Lung (tissue), 12 donors: ENCODE results near the gene RBFOX2. TPM values are rescaled to one million over a fixed set of nuclear protein-coding genes. Genes with fewer than 3 reads are reported as not detected.

ENCODE experiments used
- ATAC-seq: fragments of 200-7000 bp; cut with Tn5 transposase; one replicate; pipeline ENCODE4 v1.9.1; 2020; ENCODE audit warnings: moderate number of reproducible peaks; ENCODE audit not compliant: insufficient read depth, low FRiP score
- DNase-seq, 3 donors: peaks; one replicate each; pipeline ENCODE4 v3.0.0-alpha.2; 2013 to 2017
- H3K27ac ChIP-seq, 2 donors: one replicate each; pipeline ENCODE4 v1.5.1; 2013; ENCODE audit warnings: mild to moderate bottlenecking in 2 of 2, moderate library complexity in 2 of 2, control low read depth in 1 of 2, inconsistent platforms in 1 of 2, low read depth in 1 of 2, low read length in 1 of 2
- H3K27me3 ChIP-seq, 3 donors: one replicate each; pipeline ENCODE4 v1.5.1; 2013; ENCODE audit warnings: low read length in 2 of 3; ENCODE audit not compliant: control insufficient read depth in 3 of 3, insufficient read depth in 3 of 3
- H3K36me3 ChIP-seq, 4 donors: one replicate each; pipeline ENCODE4 v1.5.1; 2013; ENCODE audit warnings: low read length in 4 of 4, mild to moderate bottlenecking in 1 of 4, moderate library complexity in 1 of 4; ENCODE audit not compliant: control insufficient read depth in 4 of 4, insufficient read depth in 4 of 4
- H3K4me1 ChIP-seq, 5 donors: one replicate each; pipeline ENCODE4 v1.5.1; 2013; ENCODE audit warnings: low read length in 5 of 5, mild to moderate bottlenecking in 2 of 5, moderate library complexity in 1 of 5; ENCODE audit not compliant: control insufficient read depth in 5 of 5, insufficient read depth in 5 of 5
- H3K4me3 ChIP-seq: one replicate; pipeline ENCODE4 v1.5.1; 2013; ENCODE audit warnings: mild to moderate bottlenecking, control low read depth, moderate library complexity
- H3K9ac ChIP-seq, 2 donors: one replicate each; pipeline ENCODE4 v1.5.1; 2013; ENCODE audit warnings: low read length in 2 of 2, control low read depth in 1 of 2; ENCODE audit not compliant: insufficient read depth in 1 of 2
- H3K9me3 ChIP-seq, 4 donors: one replicate each; pipeline ENCODE4 v1.5.1; 2013; ENCODE audit warnings: low read length in 3 of 4, mild to moderate bottlenecking in 1 of 4, moderate library complexity in 1 of 4; ENCODE audit not compliant: control insufficient read depth in 4 of 4, insufficient read depth in 3 of 4
- WGBS, 2 donors: extraction: QIAGEN DNeasy Blood & Tissue Kit; methylation state at CpG; one replicate each; pipeline ENCODE4 v1.1.7; 2013; 5-methylcytosine and 5-hydroxymethylcytosine counted together
- polyA plus RNA-seq, 2 donors: library from polyadenylated mRNA; stranded (reverse); fragments of 200-250 nt; gene quantifications; one replicate each; pipeline ENCODE4 v1.2.1, GENCODE V29; 2013
- total RNA-seq, 2 donors: library from RNA; depleted of rRNA in 1 of 2; stranded (reverse); fragments of >200 nt in 1 of 2; gene quantifications; one replicate each; pipeline ENCODE4 v1.2.1, GENCODE V29; 2014 to 2021
- TF ChIP-seq, protein P1 (sequence below): IDR thresholded peaks from 2 replicates; pipeline ENCODE4 v1.5.1; 2012; ENCODE audit warnings: mild to moderate bottlenecking; ENCODE audit errors: control extremely low read depth, extremely low read depth
- donor health status: control.
- donor health status: control.
- donor health status: Bipolar disorder and iron deficiency.
- donor health status: healthy.
- donor health status: DM: yes; HTN: yes; CAD: no.

The RBFOX2 gene
- total and polyA plus RNA-seq, 4 donors, result 16.5 to 195 (median 43.3) TPM

DNA sequence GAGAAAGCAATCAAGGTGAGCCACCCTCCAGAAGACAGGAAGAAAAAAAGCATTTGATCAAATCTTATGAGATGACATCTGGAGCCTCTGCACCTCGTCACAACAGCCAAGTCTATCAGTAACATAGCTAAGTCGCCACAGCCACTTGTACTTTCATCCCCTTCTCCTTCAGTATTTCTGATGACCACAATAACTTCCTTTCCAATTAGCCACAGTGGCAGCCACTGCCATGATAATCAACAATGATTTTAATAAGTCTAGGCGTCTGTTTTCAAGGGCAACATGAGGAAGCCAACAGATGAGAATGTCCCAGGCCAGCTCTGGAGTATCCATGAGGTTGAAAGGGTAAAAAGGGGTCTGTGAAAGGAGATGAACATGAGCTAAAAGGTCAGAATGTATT, 29.9 kb downstream of the RBFOX2 start:
- TF ChIP-seq, protein P1, sequence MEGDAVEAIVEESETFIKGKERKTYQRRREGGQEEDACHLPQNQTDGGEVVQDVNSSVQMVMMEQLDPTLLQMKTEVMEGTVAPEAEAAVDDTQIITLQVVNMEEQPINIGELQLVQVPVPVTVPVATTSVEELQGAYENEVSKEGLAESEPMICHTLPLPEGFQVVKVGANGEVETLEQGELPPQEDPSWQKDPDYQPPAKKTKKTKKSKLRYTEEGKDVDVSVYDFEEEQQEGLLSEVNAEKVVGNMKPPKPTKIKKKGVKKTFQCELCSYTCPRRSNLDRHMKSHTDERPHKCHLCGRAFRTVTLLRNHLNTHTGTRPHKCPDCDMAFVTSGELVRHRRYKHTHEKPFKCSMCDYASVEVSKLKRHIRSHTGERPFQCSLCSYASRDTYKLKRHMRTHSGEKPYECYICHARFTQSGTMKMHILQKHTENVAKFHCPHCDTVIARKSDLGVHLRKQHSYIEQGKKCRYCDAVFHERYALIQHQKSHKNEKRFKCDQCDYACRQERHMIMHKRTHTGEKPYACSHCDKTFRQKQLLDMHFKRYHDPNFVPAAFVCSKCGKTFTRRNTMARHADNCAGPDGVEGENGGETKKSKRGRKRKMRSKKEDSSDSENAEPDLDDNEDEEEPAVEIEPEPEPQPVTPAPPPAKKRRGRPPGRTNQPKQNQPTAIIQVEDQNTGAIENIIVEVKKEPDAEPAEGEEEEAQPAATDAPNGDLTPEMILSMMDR, result no peak
- peaks cover 0 to 41% (median 23%) of the 10 kb centered on the region in 5 donors for H3K4me1 ChIP-seq
- H3K9me3 ChIP-seq, result no peaks in the 10 kb centered on the region
- no peaks in the 10 kb centered on the region for H3K27me3 ChIP-seq
- no peaks in the 10 kb centered on the region for H3K36me3 ChIP-seq
- 82 to 83% methylated on average over 3 of the region's 3 CpGs for WGBS, 2 donors
- no peak overlapping the region for H3K4me3 ChIP-seq
- ATAC-seq (no peak), DNase-seq (no peak)
- H3K27ac ChIP-seq, result no peak overlapping the region
- H3K9ac ChIP-seq, result no peak overlapping the region

DNA sequence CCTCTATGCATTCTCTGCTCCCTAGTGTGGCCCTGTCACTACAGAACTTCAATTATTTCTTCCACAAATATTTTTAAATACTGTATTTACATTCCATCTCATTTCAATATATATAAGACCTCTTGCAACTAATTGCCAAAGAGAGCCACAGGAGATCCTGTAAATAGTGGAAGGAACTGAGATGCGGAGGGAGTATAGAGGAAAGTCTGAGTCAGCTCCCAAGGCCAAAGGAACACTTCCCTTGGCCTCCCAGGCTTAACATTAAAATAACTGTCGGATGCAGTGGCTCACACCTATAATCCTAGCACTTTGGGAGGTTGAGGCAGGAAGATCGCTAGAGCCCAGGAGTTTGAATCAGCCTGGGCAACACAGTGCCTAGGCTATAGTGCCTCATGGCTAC, 31.2 kb downstream of the RBFOX2 start:
- no peaks in the 10 kb centered on the region for H3K27me3 ChIP-seq
- no peak for ATAC-seq
- H3K36me3 ChIP-seq, result no peaks in the 10 kb centered on the region
- no peak overlapping the region for H3K4me3 ChIP-seq
- TF ChIP-seq, protein P1, result no peak
- peaks cover 0 to 41% (median 23%) of the 10 kb centered on the region in 5 donors for H3K4me1 ChIP-seq
- 74 to 84% methylated on average over 3 of the region's 3 CpGs for whole genome bisulfite sequencing, 2 donors
- no peaks in the 10 kb centered on the region for H3K9me3 ChIP-seq
- no peak overlapping the region for H3K27ac ChIP-seq
- no peak overlapping the region for H3K9ac ChIP-seq
- peak in 1 of 3 donors; percentile 27 for DNase-seq

DNA sequence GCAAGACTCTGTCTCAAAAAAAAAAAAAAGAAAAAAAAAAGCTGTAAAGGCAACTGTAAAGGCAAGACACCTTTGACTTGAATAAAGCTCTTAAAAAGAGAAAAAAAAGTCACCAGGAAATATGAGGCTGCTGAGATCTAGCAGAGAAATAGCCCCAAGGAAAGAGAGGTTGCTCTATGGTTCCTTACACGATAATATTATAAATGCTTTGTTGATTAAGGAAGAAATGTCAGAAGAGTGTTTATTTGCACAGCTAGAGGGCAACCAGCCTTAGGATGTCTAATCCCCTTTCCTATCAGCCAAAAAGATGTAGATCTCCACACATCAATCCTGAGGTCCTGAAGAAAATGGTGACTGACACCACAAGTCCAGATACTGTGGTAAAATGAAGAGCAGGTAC, 32.0 kb downstream of the RBFOX2 start:
- peak overlapping the region in 1 of 2 donors; percentile 36 for H3K9ac ChIP-seq
- H3K4me1 ChIP-seq, result peaks cover 0 to 41% (median 23%) of the 10 kb centered on the region in 5 donors
- no peaks in the 10 kb centered on the region for H3K9me3 ChIP-seq
- TF ChIP-seq, protein P1, result no peak
- no peak for ATAC-seq
- H3K36me3 ChIP-seq, result no peaks in the 10 kb centered on the region
- H3K27me3 ChIP-seq, result no peaks in the 10 kb centered on the region
- DNase-seq, result no peak
- 47 to 65% methylated on average over 1 of the region's 1 CpG for WGBS, 2 donors
- H3K4me3 ChIP-seq, result no peak overlapping the region
- H3K27ac ChIP-seq, result peak overlapping the region in 1 of 2 donors; percentile 49

DNA sequence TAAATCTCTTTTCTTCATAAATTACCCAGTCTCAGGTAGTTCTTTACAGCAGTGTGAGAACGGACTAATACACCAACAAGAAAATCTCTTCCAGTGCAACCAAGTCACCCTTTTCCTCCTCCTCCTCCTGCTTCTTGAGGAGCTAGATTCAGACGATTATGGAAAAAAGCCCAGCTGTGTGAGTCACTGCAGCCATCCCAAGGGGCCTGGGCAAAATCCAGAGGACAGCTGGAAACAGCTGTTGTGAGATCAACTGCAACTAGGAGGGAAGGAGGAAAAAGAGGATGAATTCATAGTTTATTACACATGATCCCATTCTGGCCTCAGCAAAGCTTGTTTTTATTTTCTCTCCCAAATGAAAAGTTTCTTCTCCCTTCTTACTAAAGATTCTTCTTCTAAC, 32.9 kb downstream of the RBFOX2 start:
- no peaks in the 10 kb centered on the region for H3K27me3 ChIP-seq
- peak; percentile 41 for ATAC-seq
- no peaks in the 10 kb centered on the region for H3K36me3 ChIP-seq
- H3K4me1 ChIP-seq, result peaks cover 0 to 43% (median 25%) of the 10 kb centered on the region in 5 donors
- TF ChIP-seq, protein P1, result no peak
- DNase-seq, result peak; percentile 94 to 99 (median 99)
- H3K9ac ChIP-seq, result peak overlapping the region in 1 of 2 donors; percentile 81
- 53 to 66% methylated on average over 2 of the region's 2 CpGs for WGBS, 2 donors
- H3K4me3 ChIP-seq, result no peak overlapping the region
- peak overlapping the region in 1 of 2 donors; percentile 17 for H3K27ac ChIP-seq
- H3K9me3 ChIP-seq, result no peaks in the 10 kb centered on the region
